WTC11 (cell line): ENCODE data around the gene PALD1. TPM values are rescaled to one million over a fixed set of nuclear protein-coding genes. Genes with fewer than 3 reads are reported as not detected.

Experiments used
- ATAC-seq: fragments of 200-7000 bp; cut with Tn5 transposase; 2 replicates; pipeline ENCODE4 v1.10.0; 2021; ENCODE audit warnings: mild to moderate bottlenecking, moderate library complexity
- CTCF ChIA-PET: fragments of 300-600 bp; sonication (Branson Sonifier 250); formaldehyde crosslinking; loops from one replicate; lab custom pipeline; 2021; ENCODE audit warnings: antibody characterized with exemption; lab: Charles Lee
- POLR2A ChIA-PET: fragments of 350-600 bp; sonication (Branson Sonifier 250); formaldehyde crosslinking; loops from one replicate; lab custom pipeline; 2021; ENCODE audit warnings: antibody characterized with exemption; lab: Charles Lee
- DNase-seq: peaks from one replicate; pipeline ENCODE4 v3.0.0; 2021; ENCODE audit warnings: low spot score
- H3K27ac Mint-ChIP-seq: 2 replicates; pipeline ENCODE4 v1.8.0; 2021; ENCODE audit warnings: mixed read lengths
- H3K27me3 Mint-ChIP-seq: 2 replicates; pipeline ENCODE4 v1.8.0; 2021; ENCODE audit warnings: low read depth, mild to moderate bottlenecking, moderate library complexity, mixed read lengths
- H3K36me3 Mint-ChIP-seq: 2 replicates; pipeline ENCODE4 v1.8.0; 2021; ENCODE audit warnings: mixed read lengths
- H3K4me1 Mint-ChIP-seq: 2 replicates; pipeline ENCODE4 v1.8.0; 2022; ENCODE audit warnings: mixed read lengths
- H3K4me3 Mint-ChIP-seq: 2 replicates; pipeline ENCODE4 v1.8.0; 2021; ENCODE audit warnings: mild to moderate bottlenecking, moderate library complexity, mixed read lengths
- H3K9me3 Mint-ChIP-seq: 2 replicates; pipeline ENCODE4 v1.8.0; 2021; ENCODE audit warnings: mixed read lengths
- ATF1 ChIP-seq: sonication (generic); formaldehyde crosslinking; IDR thresholded peaks from 2 replicates; pipeline ENCODE4 v1.8.1; 2023; ENCODE audit warnings: mild to moderate bottlenecking, moderate library complexity, missing genetic modification reagents
- CREB1 ChIP-seq: sonication (generic); formaldehyde crosslinking; IDR thresholded peaks from 2 replicates; pipeline ENCODE4 v1.8.0; 2023; ENCODE audit warnings: mild to moderate bottlenecking, missing genetic modification reagents
- E2F1 ChIP-seq: sonication (generic); formaldehyde crosslinking; IDR thresholded peaks from 2 replicates; pipeline ENCODE4 v1.8.0; 2022; ENCODE audit warnings: mild to moderate bottlenecking, missing genetic modification reagents
- E2F4 ChIP-seq: sonication (generic); formaldehyde crosslinking; IDR thresholded peaks from 2 replicates; pipeline ENCODE4 v1.8.1; 2022; ENCODE audit warnings: low read depth, mild to moderate bottlenecking, moderate library complexity, missing genetic modification reagents, borderline replicate concordance
- ESRRA ChIP-seq: sonication (generic); formaldehyde crosslinking; IDR thresholded peaks from 2 replicates; pipeline ENCODE4 v1.8.1; 2022; ENCODE audit warnings: mild to moderate bottlenecking, missing genetic modification reagents, borderline replicate concordance
- FOXJ3 ChIP-seq: sonication (generic); formaldehyde crosslinking; IDR thresholded peaks from 2 replicates; pipeline ENCODE4 v1.9.0; 2021; ENCODE audit warnings: missing genetic modification reagents, mild to moderate bottlenecking, borderline replicate concordance
- FOXP4 ChIP-seq: sonication (generic); formaldehyde crosslinking; IDR thresholded peaks from 2 replicates; pipeline ENCODE4 v1.8.0; 2022; ENCODE audit warnings: mild to moderate bottlenecking, missing genetic modification reagents
- HMGA2 ChIP-seq: fragments of 250-450 bp; sonication (Bioruptor Pico); IDR thresholded peaks from 2 replicates; pipeline ENCODE4 v1.4.0; 2021; ENCODE audit warnings: mild to moderate bottlenecking, moderate library complexity
- IRF2 ChIP-seq: sonication (generic); formaldehyde crosslinking; IDR thresholded peaks from 2 replicates; pipeline ENCODE4 v1.8.0; 2022; ENCODE audit warnings: low read depth, missing genetic modification reagents, borderline replicate concordance
- JAZF1 ChIP-seq: fragments of 250-450 bp; sonication (Bioruptor Pico); IDR thresholded peaks from 2 replicates; pipeline ENCODE4 v1.9.0; 2021; ENCODE audit warnings: moderate library complexity, mild to moderate bottlenecking, inconsistent platforms
- MYBL2 ChIP-seq: sonication (generic); formaldehyde crosslinking; IDR thresholded peaks from 2 replicates; pipeline ENCODE4 v1.8.1; 2023; ENCODE audit warnings: mild to moderate bottlenecking, moderate library complexity, missing genetic modification reagents
- NFE2L1 ChIP-seq: sonication (generic); formaldehyde crosslinking; IDR thresholded peaks from 2 replicates; pipeline ENCODE4 v1.8.1; 2023; ENCODE audit warnings: missing genetic modification reagents
- NFYB ChIP-seq: sonication (generic); formaldehyde crosslinking; conservative IDR thresholded peaks from 2 replicates; pipeline ENCODE4 v1.8.0; 2022; ENCODE audit warnings: low read depth, missing genetic modification reagents
- NR2C2 ChIP-seq: sonication (generic); formaldehyde crosslinking; IDR thresholded peaks from 2 replicates; pipeline ENCODE4 v1.8.0; 2022; ENCODE audit warnings: mild to moderate bottlenecking, missing genetic modification reagents
- NR3C1 ChIP-seq: sonication (generic); formaldehyde crosslinking; conservative IDR thresholded peaks from 2 replicates; pipeline ENCODE4 v1.8.1; 2023; ENCODE audit warnings: low read depth, mild to moderate bottlenecking, missing genetic modification reagents
- PRDM15 ChIP-seq: sonication (generic); formaldehyde crosslinking; IDR thresholded peaks from 2 replicates; pipeline ENCODE4 v1.8.0; 2022; ENCODE audit warnings: missing genetic modification reagents
- RELA ChIP-seq: sonication (generic); formaldehyde crosslinking; IDR thresholded peaks from 2 replicates; pipeline ENCODE4 v1.8.1; 2022; ENCODE audit warnings: missing genetic modification reagents, mild to moderate bottlenecking, borderline replicate concordance
- SP1 ChIP-seq: sonication (generic); formaldehyde crosslinking; conservative IDR thresholded peaks from 2 replicates; pipeline ENCODE4 v1.8.1; 2022; ENCODE audit warnings: missing genetic modification reagents
- TCF7 ChIP-seq: sonication (generic); formaldehyde crosslinking; IDR thresholded peaks from 2 replicates; pipeline ENCODE4 v1.8.0; 2022; ENCODE audit warnings: mild to moderate bottlenecking, low read depth, missing genetic modification reagents, moderate library complexity
- ZMAT4 ChIP-seq: fragments of 250-450 bp; sonication (Bioruptor Pico); IDR thresholded peaks from 2 replicates; pipeline ENCODE4 v1.9.0; 2021; ENCODE audit warnings: mild to moderate bottlenecking
- ZNF396 ChIP-seq: fragments of 250-450 bp; sonication (Bioruptor Pico); IDR thresholded peaks from 2 replicates; pipeline ENCODE4 v1.8.0; 2021; ENCODE audit warnings: mild to moderate bottlenecking, moderate library complexity, borderline replicate concordance
- total RNA-seq: library from RNA; stranded (reverse); gene quantifications from 3 replicates; pipeline ENCODE4 v1.2.3, GENCODE V29; 2021

The PALD1 gene
- total RNA-seq, 1 experiment from 2014 or later: 43.6 TPM

GRCh38 chr10:70479626-70480238 lies 1.2 kb downstream of the PALD1 start:
- H3K27me3 Mint-ChIP-seq: peaks cover 2% of the 10 kb centered on the region; the same call in 1 of the 2 replicates
- ChIA-PET POLR2A (interaction anchor here (1.0 kb wide), 1 partner anchor 24 kb away, joined by 3 read pairs; no protein-coding TSS in a partner anchor), CTCF (interaction anchor here (0.6 to 5.5 kb wide), 10 partner anchors 10 to 309 kb away, joined by 3 to 59 read pairs (median 4); partner anchors contain the start of genes NODAL and SAR1A)
- no peaks in the 10 kb centered on the region for H3K9me3 Mint-ChIP-seq
- H3K36me3 Mint-ChIP-seq: no peaks in the 10 kb centered on the region
- DNase-seq (no peak), ATAC-seq (no peak)
- peak overlapping the region; percentile 89; the same call in 1 of the 2 replicates for H3K27ac Mint-ChIP-seq
- H3K4me3 Mint-ChIP-seq: peak overlapping the region; percentile 78
- H3K4me1 Mint-ChIP-seq: peaks cover 45% of the 10 kb centered on the region
- TF ChIP-seq IRF2 (CRISPR knock-in tag): no peak
- no peak for TF ChIP-seq MYBL2
- TF ChIP-seq NFYB: no peak
- TF ChIP-seq PRDM15 (CRISPR knock-in tag): peak; percentile 58; the same call in 1 of the 2 replicates
- TF ChIP-seq ZNF396 (CRISPR knock-in tag): no peak
- TF ChIP-seq FOXJ3 (CRISPR knock-in tag): no peak
- TF ChIP-seq NR3C1: no peak
- TF ChIP-seq E2F1 (CRISPR knock-in tag): no peak

- DNase-seq: no peak
- Mint-ChIP-seq H3K36me3 (peaks cover 3% of the 10 kb centered on the region), H3K9me3 (no peaks in the 10 kb centered on the region), H3K4me1 (peaks cover 45% of the 10 kb centered on the region), H3K4me3 (peak overlapping the region; percentile 78), H3K27me3 (no peaks in the 10 kb centered on the region), H3K27ac (peak overlapping the region; percentile 89)
- ATAC-seq: no peak
- TF ChIP-seq NR2C2 (CRISPR knock-in tag): no peak
- TF ChIP-seq CREB1 (CRISPR knock-in tag): no peak
- no peak for TF ChIP-seq RELA (CRISPR knock-in tag)
- TF ChIP-seq ATF1 (CRISPR knock-in tag): no peak
- POLR2A ChIA-PET: no interaction called here
- CTCF ChIA-PET: interaction anchor here (1.0 to 5.5 kb wide), 5 partner anchors 9 to 60 kb away, joined by 3 to 59 read pairs (median 4); no protein-coding TSS in a partner anchor
Observed at GRCh38 chr10:70480239-70480861, 1.8 kb downstream of the PALD1 start.

- Mint-ChIP-seq H3K36me3 (peaks cover 9% of the 10 kb centered on the region), H3K9me3 (no peaks in the 10 kb centered on the region), H3K4me1 (peaks cover 45% of the 10 kb centered on the region), H3K27me3 (no peaks in the 10 kb centered on the region), H3K4me3 (no peak overlapping the region), H3K27ac (peak overlapping the region; percentile 89; the same call in 1 of the 2 replicates)
- ATAC-seq (no peak), DNase-seq (no peak)
- ChIA-PET CTCF (interaction anchor here (1.0 to 5.5 kb wide), 4 partner anchors 20 to 60 kb away, joined by 4 to 59 read pairs (median 17); no protein-coding TSS in a partner anchor), POLR2A (no interaction called here)
- TF ChIP-seq TCF7 (CRISPR knock-in tag) (no peak), JAZF1 (CRISPR knock-in tag) (no peak), HMGA2 (no peak), SP1 (CRISPR knock-in tag) (no peak), NFE2L1 (CRISPR knock-in tag) (no peak), ZMAT4 (CRISPR knock-in tag) (no peak), E2F4 (CRISPR knock-in tag) (no peak), FOXP4 (CRISPR knock-in tag) (no peak), ESRRA (no peak)
Observed at GRCh38 chr10:70481105-70481504, 2.5 kb downstream of the PALD1 start.
